Hematopoietic multipotent progenitor cell treated with erythropoietin and hydrocortisone succinate and interleukin-3 and kit ligand, for 17 days (in vitro differentiated cells): ENCODE data around the gene TNFRSF19.
"Not testable (repeated sequence)": the region's sequence is repeated elsewhere in the genome, so short reads cannot be mapped to it uniquely, and the experiment has no call there.

Source experiments
- DNase-seq: peaks from one replicate; pipeline ENCODE4 v3.0.0-alpha.2; 2015; ENCODE audit warnings: low spot score

Gene TNFRSF19

GRCh38 chr13:23570099-23570920 is at the start of gene TNFRSF19:
Gene TNFRSF19, plus strand, starts transcription at chr13:23570412. Its CDS starts 19,772 bp downstream, at chr13:23590184.
- no peak for DNase-seq

DNA sequence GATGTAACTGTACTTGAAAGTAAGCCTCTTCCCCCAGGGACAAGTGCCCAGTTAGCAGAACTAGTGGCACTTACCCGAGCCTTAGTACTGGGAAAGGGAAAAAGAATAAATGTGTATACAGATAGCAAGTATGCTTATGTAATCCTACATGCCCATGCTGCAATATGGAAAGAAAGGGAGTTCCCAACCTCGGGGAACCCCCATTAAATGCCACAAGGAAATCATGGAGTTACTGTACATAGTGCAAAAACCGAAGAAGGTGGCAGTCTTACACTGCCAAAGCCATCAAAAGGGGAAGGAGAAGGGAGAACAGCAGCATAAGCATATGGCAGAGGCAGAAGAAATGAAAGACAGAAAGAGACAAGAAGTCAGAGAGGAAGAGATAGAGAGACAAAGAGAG is 40.3 kb upstream of the TNFRSF19 start:
- DNase-seq: not testable (repeated sequence)

DNA sequence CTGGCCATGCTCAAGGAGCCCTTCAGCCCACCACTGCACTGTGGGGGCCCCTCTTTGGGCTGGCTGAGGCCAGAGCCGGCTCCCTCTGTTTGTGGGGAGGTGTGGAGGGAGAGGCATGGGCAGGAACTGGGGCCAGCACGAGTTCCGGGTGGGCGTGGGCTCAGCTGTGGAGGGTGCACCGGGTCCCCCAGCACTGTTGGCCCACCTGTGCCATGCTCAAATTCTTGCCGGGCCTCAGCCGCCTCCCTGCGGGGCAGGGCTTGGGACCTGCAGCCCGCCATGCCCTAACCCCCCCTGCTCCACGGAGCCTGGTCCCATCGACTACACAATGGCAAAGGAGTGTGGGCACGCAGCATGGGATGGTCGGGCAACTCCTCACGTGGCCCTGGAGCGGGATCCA is 38.8 kb upstream of the TNFRSF19 start:
- no peak for DNase-seq

GRCh38 chr13:23534090-23534489 is 36.1 kb upstream of the TNFRSF19 start:
- DNase-seq: no peak

GRCh38 chr13:23541221-23541824 is 28.9 kb upstream of the TNFRSF19 start:
- DNase-seq: no peak

DNA sequence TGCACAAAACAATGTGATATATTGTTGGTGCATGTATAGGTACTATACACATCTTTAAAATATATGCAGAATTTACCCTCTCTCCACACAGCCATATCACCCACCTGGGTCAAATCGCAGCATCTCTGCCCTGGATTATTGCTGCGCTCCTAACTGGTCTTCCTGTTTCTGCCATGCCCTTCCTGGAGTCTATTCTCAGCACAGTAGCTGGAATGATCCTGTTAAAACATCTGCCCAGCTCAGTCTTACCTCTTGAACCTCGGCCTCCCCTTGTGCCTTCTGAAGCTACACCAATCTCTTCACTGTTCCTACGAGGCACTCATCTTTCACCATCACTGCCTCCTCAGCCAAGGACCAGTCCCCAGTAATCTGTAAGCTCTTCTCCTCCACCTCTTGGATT is 25.5 kb upstream of the TNFRSF19 start:
- no peak for DNase-seq

DNA sequence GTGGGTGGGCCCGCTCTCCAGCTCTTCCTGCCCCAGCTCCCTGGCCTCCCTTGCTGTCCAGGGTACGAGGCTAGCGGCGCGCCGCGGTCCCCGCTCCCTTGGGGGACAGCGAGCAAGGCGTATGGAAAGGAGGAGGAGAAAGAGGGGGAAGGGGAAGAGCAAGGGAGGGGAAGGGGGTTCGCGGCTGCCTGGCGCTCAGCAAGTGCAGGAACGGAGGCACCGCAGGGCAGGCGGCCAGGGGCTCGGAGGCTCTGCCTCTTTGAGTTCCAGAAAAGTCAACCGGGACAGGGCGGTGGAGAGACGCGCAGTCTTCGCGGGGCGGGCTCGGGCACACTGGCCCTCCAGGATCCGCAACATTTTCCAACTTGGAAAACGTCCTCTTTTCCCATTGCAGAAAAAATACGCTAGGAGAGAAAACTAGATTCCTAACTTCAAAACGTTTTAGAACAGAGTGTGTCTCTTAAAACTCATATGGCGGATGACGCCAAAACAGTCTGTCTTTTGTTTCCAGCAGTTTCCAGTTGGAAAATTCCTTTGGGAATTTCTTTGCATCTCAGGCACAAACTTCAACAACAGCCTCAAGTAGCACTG is 23.1 kb upstream of the TNFRSF19 start:
- DNase-seq: no peak

DNA sequence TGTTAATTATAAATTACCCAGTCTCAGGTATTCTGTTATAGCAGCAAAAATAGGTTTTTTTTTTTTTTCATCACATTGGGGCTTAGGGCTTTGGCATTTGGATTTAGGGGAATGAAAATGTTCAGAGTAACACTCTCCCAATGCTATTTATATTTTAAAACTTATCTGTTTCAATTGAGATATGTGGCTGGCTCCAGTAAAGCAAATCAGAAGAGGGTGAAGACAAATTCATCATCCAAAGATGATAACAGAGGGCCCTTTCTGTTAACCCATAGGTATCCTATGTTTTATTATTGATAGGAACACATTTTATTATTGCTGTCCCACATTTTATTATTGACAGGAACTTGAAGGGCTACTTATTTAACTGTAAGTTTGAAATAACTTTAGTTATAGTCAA is 20.5 kb upstream of the TNFRSF19 start:
- no peak for DNase-seq

DNA sequence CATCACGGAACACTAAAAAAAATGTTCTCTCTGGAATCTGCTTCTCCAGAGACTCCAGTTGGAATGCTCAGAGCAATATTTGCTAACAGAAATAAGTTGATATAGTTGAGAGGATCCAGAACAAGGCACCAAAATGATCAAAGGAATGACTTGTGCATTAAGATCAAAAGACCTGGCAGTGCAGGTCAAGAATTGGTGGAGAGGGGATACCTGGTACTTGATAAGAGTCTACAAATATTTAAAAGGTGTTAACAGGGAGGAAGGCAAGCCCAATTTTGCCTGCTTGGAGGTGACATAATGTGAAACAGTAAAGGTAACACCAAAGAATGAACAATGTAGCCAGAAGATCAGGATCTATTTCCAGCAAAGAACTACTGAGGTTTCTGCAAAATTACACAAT is 20.0 kb upstream of the TNFRSF19 start:
- DNase-seq: no peak

GRCh38 chr13:23551213-23552008 is 18.8 kb upstream of the TNFRSF19 start:
- DNase-seq: no peak

DNA sequence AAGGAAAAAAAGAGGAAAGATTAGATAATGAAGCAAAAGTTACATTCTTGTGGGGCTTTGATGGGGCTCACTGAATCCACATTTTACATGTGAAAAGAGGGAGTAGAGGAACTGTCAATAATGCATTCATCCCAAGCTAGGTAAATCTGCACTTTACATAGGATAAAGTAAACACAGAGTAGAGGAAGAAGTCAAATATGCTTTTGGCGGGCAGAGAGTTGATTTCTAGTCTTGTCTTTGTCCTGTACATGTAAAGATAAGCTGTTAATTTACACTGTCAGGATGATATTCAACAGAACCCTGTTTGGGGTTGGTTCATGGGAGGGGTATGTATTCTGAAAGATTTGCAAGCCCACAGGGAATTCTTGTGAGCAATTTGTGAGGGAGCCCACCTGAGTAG is 18.0 kb upstream of the TNFRSF19 start:
- DNase-seq: no peak

- DNase-seq: no peak
These were observed 17.6 kb upstream of the TNFRSF19 start for GRCh38 chr13:23552661-23553060.

- DNase-seq: no peak
These were observed 16.2 kb upstream of the TNFRSF19 start for GRCh38 chr13:23554000-23554399.

DNA sequence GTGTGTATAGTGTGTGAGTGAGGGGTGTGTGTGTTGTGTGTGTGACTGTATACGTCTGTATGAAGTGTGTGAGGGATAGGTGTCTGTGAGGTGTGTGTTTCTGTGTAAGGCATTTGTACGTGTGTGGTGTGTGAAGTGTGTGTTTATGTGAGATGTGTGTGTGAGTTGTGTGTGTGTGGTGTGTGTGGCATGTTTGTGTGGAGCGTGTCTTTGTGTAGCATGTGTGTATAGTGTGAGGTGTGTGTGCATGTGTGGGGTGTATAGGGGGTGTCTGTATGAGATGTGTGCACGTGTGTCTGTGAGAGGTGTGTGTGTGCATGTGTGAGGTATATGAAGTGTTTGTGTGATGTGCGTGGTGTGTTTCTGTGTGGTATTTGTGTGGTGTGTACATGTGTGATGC is 13.2 kb upstream of the TNFRSF19 start:
- DNase-seq: no peak

DNA sequence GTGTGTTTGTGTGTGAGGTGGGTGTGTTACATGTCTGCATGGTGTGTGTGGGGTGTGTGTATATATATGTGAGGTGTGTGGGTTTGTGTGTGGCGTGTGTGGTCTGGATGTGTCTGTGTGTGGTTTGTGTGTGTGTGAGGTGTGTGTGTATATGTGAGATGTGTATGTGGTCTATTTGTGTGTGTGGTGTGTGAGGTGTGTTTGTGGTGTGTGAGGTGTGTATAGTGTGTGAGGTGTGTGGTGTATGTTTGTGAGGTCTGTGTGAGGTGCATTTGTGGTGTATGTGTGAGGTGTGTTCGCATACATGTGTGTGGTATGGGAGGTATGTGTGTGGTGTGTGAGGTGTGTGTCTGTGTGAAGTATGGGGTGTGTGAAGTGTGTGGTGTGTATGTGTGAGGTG is 12.5 kb upstream of the TNFRSF19 start:
- DNase-seq: no peak

DNA sequence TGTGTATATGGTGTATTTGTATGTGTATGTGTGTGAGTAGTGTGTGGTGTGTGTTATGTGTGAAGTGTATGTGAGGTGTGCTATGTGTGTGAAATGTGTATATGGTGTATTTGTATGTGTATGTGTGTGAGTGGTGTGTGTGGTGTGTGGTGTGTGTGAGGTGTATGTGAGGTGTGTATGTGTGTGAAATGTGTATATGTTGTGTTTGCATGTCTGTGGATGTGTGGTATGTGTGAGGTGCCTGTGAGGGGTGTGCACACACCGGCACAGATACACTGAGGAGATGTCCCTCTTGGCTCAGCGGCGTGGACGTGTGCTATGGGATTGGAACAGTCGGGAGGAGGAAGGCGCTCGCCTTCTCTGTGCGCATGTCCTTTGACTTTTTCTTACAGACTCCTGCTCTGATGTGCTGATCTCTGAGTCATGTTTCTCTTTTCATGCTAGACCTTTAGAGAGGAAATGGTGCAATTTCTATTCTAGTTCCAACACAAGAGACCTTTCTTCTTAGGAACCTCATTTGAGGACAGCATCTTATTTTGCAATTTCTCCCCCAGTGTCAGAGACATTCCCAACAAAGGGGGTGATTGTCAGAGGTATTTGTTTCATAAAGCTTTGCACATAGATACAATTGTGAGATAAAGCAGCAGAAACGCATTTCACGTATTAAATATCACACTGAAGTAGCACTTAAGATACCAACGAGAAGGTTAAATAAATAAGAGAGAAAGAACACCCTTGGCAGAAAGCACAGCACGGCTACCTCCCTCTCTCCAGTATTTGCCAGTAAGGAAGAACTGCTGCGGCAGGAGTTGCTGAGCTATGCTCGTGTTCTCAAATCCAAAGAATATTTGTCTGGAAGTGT is 11.3 kb upstream of the TNFRSF19 start:
- no peak for DNase-seq

GRCh38 chr13:23560571-23561089 is 9.6 kb upstream of the TNFRSF19 start:
- no peak for DNase-seq

- no peak for DNase-seq
These were observed 9.0 kb upstream of the TNFRSF19 start for GRCh38 chr13:23561261-23561660.

DNA sequence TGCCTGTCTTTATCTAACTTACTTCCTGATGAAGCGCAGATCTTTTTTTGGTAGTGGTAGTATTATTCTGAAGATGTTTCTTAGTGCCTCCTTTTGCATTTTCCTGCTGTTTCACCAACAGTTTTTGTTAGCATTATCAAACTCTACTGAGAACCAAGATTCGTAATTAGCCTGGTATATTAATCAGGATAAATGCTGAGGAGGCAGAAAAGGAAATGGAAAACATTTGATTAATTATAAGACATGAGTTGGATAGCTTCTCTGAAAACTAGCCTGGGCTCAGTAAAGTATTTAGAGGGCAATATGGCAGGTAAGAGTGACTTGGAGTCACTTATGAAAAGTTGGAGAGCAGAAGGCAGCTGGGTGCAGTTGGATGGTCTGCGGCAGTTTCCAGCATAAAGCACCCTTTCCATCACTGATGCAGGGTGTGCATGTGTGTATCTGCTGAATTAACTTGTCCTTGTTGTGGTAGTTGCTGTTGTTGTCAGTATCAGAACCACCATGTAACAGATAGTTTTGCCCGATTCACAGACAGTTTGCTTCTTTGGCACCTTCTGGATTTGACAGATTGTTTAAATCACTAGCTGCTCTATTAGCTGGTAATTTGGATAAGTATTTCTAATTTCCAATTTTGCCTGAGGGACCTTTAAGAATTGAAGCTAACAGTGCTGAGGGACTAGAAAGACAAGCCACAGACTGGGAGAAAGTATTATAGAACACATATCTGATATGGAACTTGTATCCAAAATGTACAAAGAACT is 6.9 kb upstream of the TNFRSF19 start:
- no peak for DNase-seq

GRCh38 chr13:23567906-23568460 is 2.2 kb upstream of the TNFRSF19 start:
- no peak for DNase-seq
